HG02852 (cell line): ENCODE measurements around the gene NEGR1.

ENCODE experiments used
- ATAC-seq: cut with Tn5 transposase; IDR thresholded peaks from one replicate; pipeline ENCODE4 v1.9.1; 2021; ENCODE audit warnings: mild to moderate bottlenecking, moderate library complexity; ENCODE audit not compliant: unreplicated experiment

Gene NEGR1

GRCh38 chr1:71589005-71589404, 693.3 kb downstream of the NEGR1 start:
- ATAC-seq: no peak

GRCh38 chr1:71587961-71588360, 694.4 kb downstream of the NEGR1 start:
- no peak for ATAC-seq

- peak; percentile 64 for ATAC-seq
Measured at GRCh38 chr1:71586030-71586429, 696.3 kb downstream of the NEGR1 start.

GRCh38 chr1:71583756-71584155, 698.6 kb downstream of the NEGR1 start:
- no peak for ATAC-seq

GRCh38 chr1:71582673-71583072, 699.7 kb downstream of the NEGR1 start:
- ATAC-seq: no peak

- no peak for ATAC-seq
Measured at GRCh38 chr1:71577451-71578131, 704.7 kb downstream of the NEGR1 start.

- no peak for ATAC-seq
Measured at GRCh38 chr1:71572038-71572437, 710.3 kb downstream of the NEGR1 start.

- ATAC-seq: no peak
Measured at GRCh38 chr1:71566413-71566812, 715.9 kb downstream of the NEGR1 start.

GRCh38 chr1:71565831-71566230, 716.5 kb downstream of the NEGR1 start:
- no peak for ATAC-seq

GRCh38 chr1:71565262-71565661, 717.1 kb downstream of the NEGR1 start:
- no peak for ATAC-seq

GRCh38 chr1:71562298-71562697, 720.0 kb downstream of the NEGR1 start:
- no peak for ATAC-seq

GRCh38 chr1:71561729-71562128, 720.6 kb downstream of the NEGR1 start:
- no peak for ATAC-seq

GRCh38 chr1:71561206-71561605, 721.1 kb downstream of the NEGR1 start:
- no peak for ATAC-seq

GRCh38 chr1:71559880-71560279, 722.5 kb downstream of the NEGR1 start:
- ATAC-seq: no peak

GRCh38 chr1:71557138-71557537, 725.2 kb downstream of the NEGR1 start:
- ATAC-seq: no peak

GRCh38 chr1:71548398-71548890, 733.9 kb downstream of the NEGR1 start:
- no peak for ATAC-seq

- no peak for ATAC-seq
Measured at GRCh38 chr1:71542155-71542554, 740.2 kb downstream of the NEGR1 start.

GRCh38 chr1:71533950-71534349, 748.4 kb downstream of the NEGR1 start:
- ATAC-seq: no peak

GRCh38 chr1:71532343-71532742, 750.0 kb downstream of the NEGR1 start:
- ATAC-seq: no peak

- no peak for ATAC-seq
Measured at GRCh38 chr1:71526824-71527223, 755.5 kb downstream of the NEGR1 start.

GRCh38 chr1:71522721-71523120, 759.6 kb downstream of the NEGR1 start:
- ATAC-seq: no peak

GRCh38 chr1:71521655-71522264, 760.6 kb downstream of the NEGR1 start:
- ATAC-seq: no peak

- ATAC-seq: no peak
Measured at GRCh38 chr1:71511505-71511904, 770.8 kb downstream of the NEGR1 start.
